Germinal center (tissue), 1 donor: ENCODE data around the gene SHROOM3.
"Not testable (repeated sequence)": the region's sequence is repeated elsewhere in the genome, so short reads cannot be mapped to it uniquely, and the experiment has no call there.

Experiments
- DNase-seq: peaks from one replicate; pipeline ENCODE4 v3.0.0; 2012; ENCODE audit warnings: mixed read lengths, low spot score

SHROOM3 gene

DNA sequence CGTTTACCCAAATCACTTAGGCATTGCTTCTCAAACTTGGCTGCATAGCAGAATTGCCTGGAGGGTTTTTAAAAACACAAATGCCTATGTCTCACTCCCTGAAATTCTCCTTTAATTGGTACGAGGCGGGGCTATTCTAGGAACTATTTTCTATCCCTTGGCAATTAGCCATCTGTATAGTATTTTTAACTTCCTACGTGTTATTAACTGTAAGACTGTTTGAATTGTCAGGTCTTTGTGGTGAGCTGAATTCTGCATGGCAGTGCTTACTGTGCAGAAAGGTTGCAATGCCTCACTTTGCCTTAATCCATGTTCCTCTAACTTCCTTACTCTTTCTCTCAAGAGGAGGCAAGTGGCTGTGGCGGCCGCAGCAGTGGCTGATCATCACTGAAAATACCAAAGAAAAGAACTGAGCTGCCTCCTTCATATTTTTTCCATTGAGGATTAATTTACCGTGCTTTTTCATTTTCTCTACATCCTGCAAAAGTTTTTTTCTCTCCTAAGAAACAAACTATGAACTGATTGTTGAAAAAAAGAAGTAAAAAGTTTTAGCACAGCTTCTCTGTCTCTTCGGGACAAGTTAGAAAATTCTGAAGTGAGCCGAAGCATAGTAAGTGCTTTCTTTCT, at the start of gene SHROOM3:
TSS of gene SHROOM3 (plus strand) at position 329 of the 627 bp plus-strand sequence. CDS start 824 bp downstream, outside the sequence.
- no peak for DNase-seq

DNA sequence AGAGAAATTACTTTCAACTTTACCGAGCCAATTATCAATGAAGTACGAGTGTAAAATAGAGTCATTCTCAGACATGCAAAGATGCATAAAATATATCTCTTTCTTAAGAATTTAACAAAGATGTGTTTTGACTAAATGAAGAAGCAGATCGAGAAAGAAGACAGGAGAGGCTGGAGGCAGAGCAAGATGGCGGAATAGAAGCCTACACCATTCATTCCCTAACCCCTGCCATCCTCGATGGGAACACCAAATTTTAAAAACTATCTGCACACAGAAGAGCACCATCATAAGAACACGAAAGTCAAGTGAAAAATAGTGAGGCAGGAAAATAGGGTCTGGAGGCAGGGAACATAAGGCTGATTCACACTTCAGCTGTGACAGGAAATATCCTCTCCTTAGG, 49.1 kb upstream of the SHROOM3 start:
- no peak for DNase-seq

DNA sequence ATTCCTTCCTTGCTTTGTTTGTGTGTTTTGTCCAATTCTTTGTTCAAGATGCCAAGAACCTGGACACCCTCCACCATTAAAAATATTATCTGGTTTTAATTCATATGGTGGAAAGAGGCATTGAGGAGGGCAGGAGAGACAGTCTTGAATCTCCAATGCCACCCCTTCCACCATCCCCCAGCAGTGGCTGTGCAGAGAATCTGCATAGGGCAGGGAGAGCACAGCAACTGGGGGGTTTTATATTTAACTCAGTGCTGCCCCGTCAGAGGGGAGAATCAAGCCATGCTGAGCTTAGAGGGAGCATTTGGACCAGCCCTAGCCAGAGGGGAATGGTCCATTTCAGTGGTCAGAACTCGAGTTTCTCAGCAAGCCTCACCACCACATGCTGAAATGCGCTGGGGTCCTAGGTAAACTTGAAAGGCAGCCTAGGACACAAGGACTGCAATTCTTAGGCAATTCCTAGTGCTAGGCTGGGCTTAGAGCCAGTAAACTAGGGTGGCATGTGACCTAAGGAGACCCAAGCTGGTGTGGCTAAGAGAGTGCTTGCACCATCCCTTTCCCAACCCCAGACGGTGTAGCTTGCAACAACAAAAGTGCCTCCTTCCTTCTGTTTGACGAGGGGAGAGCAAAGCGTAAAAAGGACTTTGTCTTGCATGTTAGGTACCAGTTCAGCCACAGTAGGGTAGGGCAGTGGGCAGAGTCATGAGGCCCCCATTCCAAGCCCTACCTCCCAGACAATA, 48.3 kb upstream of the SHROOM3 start:
- no peak for DNase-seq

DNA sequence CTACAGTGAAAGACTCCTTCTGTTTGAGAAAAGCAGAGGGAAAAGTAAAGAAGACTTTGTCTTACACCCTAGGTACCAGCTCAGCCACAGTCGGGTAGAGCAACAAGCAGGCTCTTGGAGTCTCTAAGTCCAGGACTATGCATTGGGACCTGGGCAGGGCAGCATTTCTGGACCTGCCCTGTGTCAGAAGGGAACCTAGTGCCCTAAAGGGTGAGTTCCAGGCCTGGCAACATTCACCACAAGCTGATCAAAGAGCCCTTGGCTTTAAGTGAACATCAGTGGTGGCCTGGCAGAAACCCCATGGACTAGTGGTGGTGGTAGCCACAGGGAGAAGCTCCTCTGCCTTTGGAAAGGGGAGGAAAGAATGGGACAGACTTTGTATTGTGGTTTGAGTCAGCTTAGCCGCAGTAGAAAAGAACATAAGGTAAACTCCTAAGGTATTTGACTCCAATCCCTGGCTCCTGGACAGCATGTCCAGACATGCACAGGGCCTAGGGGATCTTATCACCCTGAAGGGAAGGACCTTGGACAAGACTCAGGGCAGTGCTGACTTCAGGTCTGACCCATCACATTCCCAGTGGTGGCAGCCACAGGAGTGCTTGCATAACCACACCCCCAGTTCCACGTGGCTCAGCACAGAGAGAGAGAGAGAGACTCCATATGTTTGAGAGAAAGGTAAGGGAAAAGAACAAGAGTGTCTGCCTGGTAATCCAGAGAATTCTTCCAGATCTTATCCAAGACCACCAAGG, 46.7 kb upstream of the SHROOM3 start:
- DNase-seq = no peak

DNA sequence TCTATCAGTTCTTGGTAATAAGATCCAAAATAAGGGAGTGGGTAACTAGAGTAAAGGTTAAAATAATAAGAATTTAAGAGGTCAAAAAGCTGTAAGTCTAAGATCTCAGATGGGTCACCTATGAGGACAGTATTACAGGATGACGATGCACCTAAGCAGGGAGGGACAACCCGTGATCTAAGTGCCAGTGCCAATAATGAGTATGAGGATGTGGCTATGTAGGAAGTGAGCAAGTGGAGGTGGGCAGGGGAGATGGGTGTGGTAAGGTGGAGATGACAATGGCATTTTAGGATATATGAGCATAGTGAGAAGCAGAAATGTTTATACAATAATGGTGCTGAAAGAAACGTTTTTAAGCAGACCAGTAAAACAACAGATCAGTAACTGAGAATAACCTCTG, 33.4 kb upstream of the SHROOM3 start:
- no peak for DNase-seq

DNA sequence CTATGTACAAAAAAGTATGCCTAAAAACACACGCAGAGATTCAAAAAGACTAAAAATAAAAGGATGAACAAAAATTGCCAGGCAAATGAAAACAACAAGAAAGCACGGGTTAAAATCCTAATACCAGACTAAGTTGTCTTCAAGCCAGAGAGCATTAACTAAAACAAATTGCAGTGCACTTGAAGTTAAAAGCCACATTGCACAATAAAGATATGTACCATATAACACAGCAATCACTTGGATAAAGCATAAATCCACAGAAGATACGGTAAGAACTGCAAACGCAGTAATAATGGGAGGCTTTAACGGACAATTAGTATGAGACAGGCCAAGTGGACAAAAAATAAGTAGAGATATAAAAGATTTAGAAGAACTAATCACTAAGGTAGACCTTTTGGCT, 28.9 kb upstream of the SHROOM3 start:
- no peak for DNase-seq

DNA sequence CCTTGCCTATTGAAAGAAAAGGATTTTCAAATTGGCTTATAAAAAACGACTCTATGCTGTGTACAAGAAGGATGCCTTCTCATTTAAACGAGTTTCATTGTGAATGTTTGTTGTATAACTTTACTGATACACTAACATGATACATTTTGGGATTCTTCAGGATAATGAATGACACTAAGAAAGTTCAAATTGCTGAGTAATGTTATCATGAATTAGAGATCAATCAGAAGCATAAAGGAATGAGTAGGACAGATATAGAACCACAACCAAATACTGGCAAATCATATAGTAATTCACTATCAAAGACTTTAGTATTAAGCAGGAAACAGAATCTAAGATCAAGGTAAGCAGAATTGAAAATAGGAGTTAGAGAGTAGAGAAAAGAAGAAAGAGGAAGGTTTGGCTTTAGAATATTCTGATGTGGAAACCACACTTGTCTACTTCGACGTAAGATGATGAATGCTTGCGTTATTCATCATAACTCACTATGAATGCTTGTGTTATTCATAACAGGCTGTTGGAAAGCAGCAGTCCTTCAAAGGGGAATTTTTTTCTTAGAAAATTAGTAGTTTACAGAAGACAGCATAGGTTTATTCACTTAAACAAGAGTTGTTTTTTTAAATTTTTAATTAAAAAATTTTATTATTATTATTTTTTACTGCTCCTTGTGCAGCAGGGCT, 27.4 kb upstream of the SHROOM3 start:
- DNase-seq = no peak

DNA sequence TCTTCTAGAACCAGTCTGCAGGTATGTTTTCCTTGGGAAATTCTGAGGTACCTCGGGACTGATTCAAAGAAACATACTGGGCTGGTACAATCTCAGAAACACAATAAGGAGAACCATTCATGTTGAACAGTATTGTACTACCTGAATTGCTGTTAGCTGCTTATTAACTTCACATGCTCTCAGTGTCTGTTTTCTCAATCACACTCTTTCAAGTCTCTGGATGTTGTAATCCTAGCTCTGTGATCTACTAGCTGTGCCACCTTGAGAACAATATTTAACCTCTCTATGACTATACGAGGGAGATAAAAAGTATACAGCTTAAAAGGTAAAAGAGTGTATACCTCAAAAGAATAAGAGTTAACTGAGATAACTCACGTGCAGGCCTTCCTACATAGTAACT, 24.4 kb upstream of the SHROOM3 start:
- DNase-seq = no peak

DNA sequence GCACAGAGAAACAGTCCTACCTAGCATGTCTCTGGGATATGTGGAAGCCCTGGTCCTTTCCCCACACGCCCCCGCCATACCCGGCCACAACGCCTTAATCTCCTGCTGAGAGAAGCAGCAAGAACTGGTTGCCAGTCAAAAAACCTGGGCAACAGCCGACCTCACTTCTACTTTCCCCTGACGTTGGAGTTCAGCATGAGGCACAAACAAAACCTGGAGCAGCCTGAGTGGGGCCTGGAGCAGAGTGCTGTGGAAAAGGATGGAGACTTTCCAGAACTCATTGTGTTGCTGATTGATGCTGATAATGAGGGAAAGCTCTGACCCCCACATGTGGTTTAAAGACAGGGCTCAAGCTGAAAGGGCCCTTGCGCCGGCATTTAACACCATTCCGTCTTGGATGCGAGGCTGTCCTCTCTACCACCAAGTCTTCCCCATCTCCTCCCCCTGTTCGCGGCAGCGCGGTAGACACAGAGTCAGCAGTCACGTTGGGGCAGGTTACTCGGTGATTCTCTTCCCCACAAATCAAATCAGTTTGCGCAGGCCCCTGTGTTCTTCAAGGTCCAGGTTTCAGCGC, 14.8 kb upstream of the SHROOM3 start:
- DNase-seq = no peak

DNA sequence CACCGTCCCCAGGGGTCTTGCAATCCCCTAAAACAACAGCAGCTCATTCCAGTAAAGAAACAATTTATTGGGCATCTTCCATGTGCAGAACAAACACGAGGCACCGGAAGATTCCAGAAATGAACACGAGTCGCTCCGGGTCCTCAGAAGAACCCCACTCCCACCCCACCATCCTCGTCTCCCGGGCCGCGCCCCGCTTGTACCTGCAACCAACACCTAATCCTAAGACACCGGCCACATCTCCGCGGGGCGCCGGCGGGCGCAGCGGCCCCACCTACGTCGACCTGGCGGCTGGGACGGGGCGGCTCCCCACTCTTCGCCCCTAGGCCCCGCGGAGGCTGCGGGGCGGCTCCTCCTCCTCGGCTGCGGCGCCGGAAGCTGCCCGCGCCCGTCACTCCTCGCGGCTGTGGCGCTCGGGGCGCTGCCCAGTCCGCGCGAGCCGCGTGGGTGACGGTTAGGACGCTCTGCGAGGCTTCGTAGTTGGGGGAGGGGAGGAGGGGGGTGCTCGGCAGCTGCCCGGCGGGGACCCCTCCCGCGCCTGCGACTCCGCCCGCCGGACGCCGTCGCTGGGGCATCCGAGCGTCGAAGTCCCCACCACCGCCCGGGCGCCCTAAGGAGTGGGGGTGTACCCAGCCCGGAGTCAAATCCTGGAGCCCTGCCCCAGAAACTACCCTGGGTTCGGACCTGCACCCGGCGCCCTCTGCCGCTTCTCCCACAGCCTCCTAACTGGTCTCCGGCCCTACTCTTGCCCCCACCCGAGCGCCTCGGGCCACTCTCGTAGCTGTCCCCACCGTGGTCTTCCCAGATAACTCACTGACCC, 14.1 kb upstream of the SHROOM3 start, which contains the start of gene CCDC158:
TSS of gene CCDC158 (minus strand) at position 380 of the 820 bp plus-strand sequence. CDS start 17,934 bp downstream, outside the sequence.
- DNase-seq = no peak

DNA sequence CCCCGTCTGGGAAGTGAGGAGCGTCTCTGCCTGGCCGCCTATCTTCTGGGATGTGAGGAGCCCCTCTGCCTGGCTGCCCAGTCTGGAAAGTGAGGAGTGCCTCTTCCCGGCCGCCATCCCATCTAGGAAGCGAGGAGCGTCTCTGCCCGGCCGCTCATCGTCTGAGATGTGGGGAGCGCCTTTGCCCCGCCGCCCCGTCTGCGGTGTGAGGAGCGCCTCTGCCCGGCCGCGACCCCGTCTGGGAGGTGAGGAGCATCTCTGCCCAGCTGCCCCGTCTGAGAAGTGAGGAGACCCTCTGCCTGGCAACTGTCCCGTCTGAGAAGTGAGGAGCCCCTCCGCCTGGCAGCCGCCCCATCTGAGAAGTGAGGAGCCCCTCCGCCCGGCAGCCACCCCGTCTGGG, 11.9 kb upstream of the SHROOM3 start:
- DNase-seq = not testable (repeated sequence)

DNA sequence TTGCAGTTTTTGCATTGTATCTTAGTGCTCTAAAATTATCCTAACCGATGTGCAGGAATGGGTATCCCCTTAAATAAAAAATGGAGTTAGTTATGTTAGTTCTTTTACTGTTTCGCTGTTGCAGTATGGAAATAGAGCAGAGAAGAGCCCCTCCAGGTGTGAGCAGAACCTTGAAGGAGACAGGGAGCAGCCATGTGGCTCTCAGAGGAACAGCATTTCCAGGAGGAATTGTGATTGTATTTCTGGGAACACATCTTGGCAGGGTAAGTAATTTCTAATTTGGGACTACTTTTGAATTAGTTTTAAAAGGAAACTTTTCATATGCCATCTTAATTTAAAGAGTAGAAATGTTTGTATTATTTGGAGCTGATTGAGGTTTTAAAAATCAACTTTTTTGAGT, 8.8 kb upstream of the SHROOM3 start:
- DNase-seq = no peak

DNA sequence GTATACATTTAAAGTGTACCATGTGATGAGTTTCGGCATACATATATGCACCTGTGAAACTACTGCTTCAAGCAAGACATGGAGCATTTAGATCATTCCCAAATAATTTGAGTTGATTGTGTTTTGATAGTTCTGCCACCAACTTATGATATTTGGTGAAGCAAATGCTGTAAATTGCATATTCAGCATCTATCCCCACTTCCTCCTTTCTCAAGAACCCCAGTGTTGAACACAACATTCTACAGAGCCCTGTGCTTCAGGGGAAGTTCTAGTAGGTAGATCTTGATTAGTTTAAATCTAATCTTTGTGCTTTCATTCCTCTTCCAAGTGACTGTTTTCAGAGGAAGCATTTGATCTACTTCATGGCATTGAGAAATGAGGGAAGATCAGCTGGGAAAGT, 5.4 kb upstream of the SHROOM3 start:
- no peak for DNase-seq

DNA sequence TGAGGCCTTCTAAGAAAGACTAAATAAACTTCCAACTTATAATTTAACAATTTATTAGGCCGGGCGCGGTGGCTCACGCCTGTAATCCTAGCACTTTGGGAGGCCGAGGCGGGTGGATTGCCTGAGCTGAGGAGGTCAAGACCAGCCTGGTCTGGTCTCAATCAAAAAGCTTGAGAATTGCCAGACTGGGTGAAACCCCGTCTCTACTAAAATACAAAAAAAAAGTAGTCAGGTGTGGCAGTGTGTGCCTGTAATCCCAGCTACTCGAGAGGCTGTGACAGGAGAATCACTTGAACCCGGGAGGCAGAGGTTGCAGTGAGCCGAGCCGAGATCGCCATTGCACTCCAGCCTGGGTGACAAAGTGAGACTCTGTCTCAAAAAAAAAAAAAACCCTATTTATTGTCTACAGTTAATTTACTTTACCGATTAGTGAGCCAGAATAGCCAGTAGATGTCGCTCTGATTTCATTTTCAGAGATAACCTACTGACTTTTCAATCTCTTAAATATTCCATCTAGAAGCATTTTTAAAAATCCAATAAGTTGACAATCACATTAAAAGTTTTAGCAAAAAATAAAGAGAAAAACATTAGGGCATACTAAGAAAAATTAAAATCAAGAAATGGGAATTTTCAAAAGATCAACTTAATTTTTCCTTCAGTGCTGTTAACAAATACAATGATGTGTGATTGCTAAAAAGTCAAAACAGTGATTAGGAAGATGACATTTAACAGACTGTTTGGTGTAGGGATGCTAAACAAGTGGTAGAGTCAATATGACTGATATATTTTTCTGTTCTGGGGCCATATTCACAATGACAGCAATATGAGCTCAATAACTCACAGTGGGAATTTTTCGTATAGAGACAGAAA, 4.3 kb upstream of the SHROOM3 start:
- peak; percentile 30 for DNase-seq

DNA sequence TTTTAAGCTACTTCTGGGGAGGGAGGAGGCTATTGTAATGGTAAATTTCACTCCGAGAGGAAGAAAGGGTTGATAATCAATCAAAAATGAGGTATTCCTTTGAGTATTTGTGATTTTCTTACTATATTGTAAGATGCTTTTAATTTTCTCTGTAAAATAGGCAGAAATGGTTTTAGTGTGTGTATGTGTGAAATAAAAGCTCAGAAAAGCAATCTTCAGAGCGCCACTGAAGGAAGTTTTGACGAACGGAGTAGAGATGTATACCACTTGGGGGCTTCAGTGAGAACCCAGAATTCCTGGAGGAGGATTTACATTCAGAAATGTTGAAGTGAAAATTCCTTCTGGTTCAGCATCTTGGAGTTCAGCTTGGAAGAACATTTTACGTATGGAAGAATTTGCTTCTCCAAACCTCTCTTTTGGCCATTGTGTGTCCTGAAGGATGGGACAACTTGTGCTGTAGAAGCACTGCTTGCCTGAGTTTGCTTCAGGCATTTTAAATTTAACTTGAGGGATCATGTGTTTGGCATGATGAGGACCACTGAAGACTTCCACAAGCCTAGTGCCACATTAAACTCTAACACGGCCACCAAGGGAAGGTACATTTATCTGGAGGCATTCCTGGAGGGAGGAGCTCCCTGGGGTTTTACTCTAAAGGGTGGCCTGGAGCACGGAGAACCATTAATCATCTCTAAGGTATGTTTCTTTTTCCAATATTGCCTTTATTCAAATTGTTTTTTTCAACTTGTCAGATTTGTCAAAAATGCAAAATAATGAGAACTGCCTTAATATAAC, 695 bp downstream of the SHROOM3 start:
- no peak for DNase-seq

DNA sequence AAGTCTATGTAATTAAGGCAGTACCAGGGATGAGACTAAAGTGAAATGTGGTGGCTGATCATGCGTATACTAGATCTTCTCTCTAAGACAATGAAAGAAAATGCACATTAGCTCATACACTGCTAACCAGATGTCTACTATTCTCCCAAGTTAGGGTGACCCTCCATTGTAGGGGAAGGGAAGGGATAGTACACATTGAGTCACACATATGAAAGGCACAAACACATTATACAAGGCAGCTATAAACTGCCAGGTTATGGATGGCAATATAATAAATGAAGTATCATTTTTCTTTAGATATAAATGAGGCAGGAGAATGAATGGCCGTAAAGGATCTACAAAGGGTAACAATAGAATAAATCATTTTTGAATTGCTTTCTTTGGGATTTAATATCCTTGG, 4.5 kb downstream of the SHROOM3 start:
- DNase-seq = no peak

DNA sequence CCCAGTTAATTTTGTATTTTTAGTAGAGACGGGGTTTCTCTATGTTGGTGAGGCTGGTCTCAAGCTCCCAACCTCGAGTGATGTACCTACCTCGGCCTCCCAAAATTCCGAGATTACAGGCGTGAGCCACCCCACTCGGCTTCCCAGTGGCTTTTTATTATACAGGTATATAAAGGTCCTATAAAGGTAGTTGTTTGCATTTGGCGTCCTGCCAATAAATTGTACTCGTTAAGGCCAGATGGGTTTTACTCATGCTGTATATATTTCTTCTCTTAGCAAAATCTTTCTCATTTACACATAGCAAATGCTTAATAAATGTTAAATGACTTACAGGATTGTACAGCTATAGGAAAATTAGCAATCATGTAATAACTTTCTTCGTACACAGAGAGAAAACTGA, 6.9 kb downstream of the SHROOM3 start:
- DNase-seq = no peak

DNA sequence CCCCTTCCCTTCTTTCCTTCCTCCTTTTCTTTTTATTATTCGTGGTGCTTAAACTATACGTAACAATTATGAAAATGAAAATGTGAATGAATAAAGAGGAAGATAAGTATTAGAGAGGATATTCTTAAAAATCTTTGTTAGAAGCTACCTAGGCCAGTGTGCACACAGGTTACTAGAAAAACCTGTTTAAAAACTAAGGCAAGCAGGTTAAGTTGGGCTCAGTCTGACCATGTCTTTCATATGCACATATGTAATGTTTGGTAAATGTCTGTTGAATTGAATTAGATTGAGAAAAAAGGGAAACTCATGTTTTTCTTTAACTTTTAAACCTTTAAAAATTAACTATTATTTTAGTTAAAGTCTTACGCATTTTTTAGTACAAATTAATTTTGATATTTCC, 7.8 kb downstream of the SHROOM3 start:
- DNase-seq = no peak

DNA sequence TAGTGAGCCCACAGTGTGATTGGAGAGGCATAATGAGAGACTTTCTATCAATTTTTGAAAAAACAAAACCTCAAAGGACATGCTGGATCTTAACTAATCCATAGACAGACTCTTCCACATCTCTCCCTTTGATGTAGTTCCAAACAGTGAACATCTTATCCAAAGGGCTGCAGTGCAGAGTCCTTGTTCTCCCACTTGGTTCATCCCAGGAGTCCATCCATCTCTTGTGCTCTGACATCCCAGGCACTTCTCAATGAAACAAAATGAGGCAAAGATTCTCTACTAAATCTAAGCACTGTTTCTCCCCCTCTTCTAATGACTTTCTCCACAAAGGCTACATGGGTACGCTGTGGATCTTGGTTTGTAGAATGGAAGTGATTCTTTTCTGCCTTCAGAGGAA, 8.3 kb downstream of the SHROOM3 start:
- no peak for DNase-seq
